Epithelial cell of esophagus (primary cell): ENCODE results near the gene TMCO4.

Experiments
- DNase-seq: peaks from one replicate; pipeline ENCODE4 v3.0.0; 2010; ENCODE audit warnings: low read depth
- H3K4me3 ChIP-seq: 2 replicates; pipeline ENCODE4 v1.5.1; 2011; ENCODE audit warnings: mild to moderate bottlenecking, low read length, control low read depth
- TF ChIP-seq, protein P1 (sequence below): IDR thresholded peaks from 2 replicates; pipeline ENCODE4 v1.5.1; 2011; ENCODE audit warnings: low read depth, mild to moderate bottlenecking, low read length, control low read depth, inconsistent platforms; ENCODE audit not compliant: insufficient read depth; ENCODE audit errors: missing control alignments

The TMCO4 gene

GRCh38 chr1:19759740-19760089 is 40.0 kb downstream of the TMCO4 start:
- no peak overlapping the region for H3K4me3 ChIP-seq
- DNase-seq = no peak
- TF ChIP-seq, protein P1, sequence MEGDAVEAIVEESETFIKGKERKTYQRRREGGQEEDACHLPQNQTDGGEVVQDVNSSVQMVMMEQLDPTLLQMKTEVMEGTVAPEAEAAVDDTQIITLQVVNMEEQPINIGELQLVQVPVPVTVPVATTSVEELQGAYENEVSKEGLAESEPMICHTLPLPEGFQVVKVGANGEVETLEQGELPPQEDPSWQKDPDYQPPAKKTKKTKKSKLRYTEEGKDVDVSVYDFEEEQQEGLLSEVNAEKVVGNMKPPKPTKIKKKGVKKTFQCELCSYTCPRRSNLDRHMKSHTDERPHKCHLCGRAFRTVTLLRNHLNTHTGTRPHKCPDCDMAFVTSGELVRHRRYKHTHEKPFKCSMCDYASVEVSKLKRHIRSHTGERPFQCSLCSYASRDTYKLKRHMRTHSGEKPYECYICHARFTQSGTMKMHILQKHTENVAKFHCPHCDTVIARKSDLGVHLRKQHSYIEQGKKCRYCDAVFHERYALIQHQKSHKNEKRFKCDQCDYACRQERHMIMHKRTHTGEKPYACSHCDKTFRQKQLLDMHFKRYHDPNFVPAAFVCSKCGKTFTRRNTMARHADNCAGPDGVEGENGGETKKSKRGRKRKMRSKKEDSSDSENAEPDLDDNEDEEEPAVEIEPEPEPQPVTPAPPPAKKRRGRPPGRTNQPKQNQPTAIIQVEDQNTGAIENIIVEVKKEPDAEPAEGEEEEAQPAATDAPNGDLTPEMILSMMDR = no peak

DNA sequence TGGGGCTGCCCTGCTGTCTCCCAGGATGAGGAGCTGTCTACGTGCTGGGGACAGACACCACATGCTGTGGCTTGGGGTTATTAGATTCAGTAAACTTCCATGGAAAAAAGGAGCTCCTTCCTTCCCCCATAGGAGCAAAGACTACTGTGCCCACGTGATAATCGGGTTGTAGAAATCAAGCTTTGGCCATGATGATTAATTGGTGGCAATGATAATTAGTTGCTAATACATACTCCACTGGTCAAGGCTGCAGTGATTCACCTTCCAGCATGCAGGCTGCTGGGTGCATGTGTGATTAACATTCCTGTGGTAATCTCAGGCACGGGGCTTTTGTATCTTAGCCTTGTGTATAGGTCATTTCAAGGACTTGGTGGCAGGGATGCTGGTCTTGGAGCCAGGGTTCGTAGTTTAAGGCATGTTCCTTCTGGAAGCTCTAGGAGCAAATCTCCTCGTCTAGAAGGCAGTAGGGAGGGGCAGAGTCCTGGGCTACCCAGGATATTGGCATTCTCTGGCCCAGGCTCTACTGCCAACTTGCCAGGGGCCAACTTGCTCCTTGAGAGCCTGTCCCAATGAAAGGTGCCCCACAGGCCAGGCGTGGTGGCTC is 41.4 kb downstream of the TMCO4 start:
- peak; percentile 76 for DNase-seq
- TF ChIP-seq, protein P1 = no peak
- H3K4me3 ChIP-seq = no peak overlapping the region

- no peak overlapping the region for H3K4me3 ChIP-seq
- DNase-seq = no peak
- TF ChIP-seq, protein P1 = no peak
Measured at GRCh38 chr1:19757641-19758040, 42.1 kb downstream of the TMCO4 start.

DNA sequence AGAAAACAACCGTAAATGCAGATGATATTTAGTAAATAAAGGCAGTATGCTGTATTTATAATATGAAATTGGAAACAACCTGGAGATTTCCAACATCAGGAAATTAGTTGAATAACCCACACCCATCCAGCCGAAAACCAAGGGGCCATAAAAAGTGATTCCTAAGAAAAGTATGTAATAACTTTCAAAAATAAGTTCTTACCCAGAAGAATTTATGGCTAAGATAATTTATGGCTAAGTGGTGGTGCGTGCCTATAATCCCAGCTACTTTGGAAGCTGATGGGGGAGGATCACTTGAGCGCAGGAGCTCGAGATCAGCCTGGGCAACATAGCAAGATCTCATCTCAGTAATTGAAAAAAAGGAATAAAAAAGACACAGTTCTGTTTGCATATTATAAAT is 43.2 kb downstream of the TMCO4 start:
- DNase-seq = no peak
- TF ChIP-seq, protein P1 = no peak
- no peak overlapping the region for H3K4me3 ChIP-seq

DNA sequence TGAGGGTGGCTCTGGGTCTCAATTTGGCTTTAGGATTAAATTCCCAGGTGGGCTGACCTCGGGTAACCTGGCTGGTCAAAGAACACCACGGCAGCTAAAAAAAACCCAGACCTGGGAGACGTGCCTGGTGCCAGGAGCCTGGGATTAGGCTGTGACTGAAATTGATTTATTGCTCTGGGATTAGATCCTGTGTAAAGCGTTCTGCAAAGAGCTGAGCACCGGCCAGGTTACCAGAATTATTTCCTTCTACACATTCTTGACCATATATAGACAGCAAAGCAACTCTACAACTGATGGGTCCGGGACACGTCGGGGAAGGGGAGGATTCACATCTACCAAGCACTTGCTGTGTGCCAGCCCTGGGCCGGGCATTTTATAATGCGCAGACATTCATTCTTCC is 45.2 kb downstream of the TMCO4 start:
- TF ChIP-seq, protein P1 = no peak
- DNase-seq = no peak
- H3K4me3 ChIP-seq = no peak overlapping the region

GRCh38 chr1:19752083-19752696 is 47.5 kb downstream of the TMCO4 start:
- DNase-seq = no peak
- H3K4me3 ChIP-seq = no peak overlapping the region
- TF ChIP-seq, protein P1 = no peak

DNA sequence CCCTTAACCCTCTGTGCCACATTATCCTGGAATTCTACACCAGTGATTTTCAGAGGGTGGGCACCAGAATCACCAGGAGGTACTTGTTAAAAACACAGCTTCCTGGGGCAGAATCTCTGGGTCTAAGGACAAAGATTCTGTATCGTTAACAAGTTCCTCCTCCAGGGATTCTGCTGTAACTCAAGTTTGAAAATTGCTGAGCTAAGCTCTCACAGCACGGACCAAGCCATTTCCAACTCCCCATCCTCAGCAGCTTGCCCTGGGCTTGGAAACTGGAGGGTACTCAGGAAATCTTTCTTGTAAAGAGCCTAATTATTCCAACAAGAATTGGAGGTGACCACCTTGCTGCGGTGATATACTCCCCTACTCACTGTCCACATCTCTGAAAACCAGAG is 48.8 kb downstream of the TMCO4 start:
- TF ChIP-seq, protein P1 = no peak
- no peak for DNase-seq
- no peak overlapping the region for H3K4me3 ChIP-seq
